ENCODE data around the gene TRPV6. TPM values are rescaled to one million over a fixed set of nuclear protein-coding genes. Genes with fewer than 3 reads are reported as not detected.

Gene TRPV6
- total RNA-seq, 1 experiment from 2014 or later, result 1.7 TPM

GRCh38 chr7:142932386-142933091, 47.0 kb upstream of the TRPV6 start:
- Histone ChIP-seq H3K36me3 (ENCODE audit: control insufficient read depth in 1 of 2, insufficient read depth in 2 of 2, low read length in 2 of 2) (no peaks in the 10 kb centered on the region), H3K79me2 (ENCODE audit: insufficient read depth, low read length) (no peaks in the 10 kb centered on the region), H3K27me3 (ENCODE audit: insufficient read depth, low read length) (no peaks in the 10 kb centered on the region), H3K4me2 (ENCODE audit: low read length) (no peak overlapping the region), H2AFZ (ENCODE audit: low read depth, low read length, poor library complexity, severe bottlenecking) (no peak overlapping the region), H3K4me1 (ENCODE audit: control insufficient read depth in 1 of 2, insufficient read depth in 2 of 2, low read length in 2 of 2) (no peaks in the 10 kb centered on the region), H4K20me1 (ENCODE audit: insufficient read depth) (no peaks in the 10 kb centered on the region), H3K9ac (ENCODE audit: low read length) (no peak overlapping the region), H3K4me3 (replicated peaks in 1 of 2; ENCODE audit: low read depth in 1 of 2, low read length in 2 of 2) (no peak overlapping the region), H3K9me2 (ENCODE audit: insufficient read depth) (no peaks in the 10 kb centered on the region), H3K27ac (ENCODE audit: low read depth, low read length) (no peak overlapping the region), H3K9me3 (ENCODE audit: control insufficient read depth in 1 of 2, insufficient read depth in 1 of 2, low read depth in 1 of 2, low read length in 2 of 2) (no peaks in the 10 kb centered on the region)
- ChIA-PET RAD21 (ENCODE audit: low non-redundant PET in 1 of 2, low total read pairs in 2 of 2, uncharacterized antibody in 2 of 2, unreplicated experiment in 2 of 2) (no interaction called here), CTCF (no interaction called here), POLR2A (no interaction called here)
- DNase-seq (ENCODE audit: low read depth, low spot score) (no peak), ATAC-seq (no peak)
- TF ChIP-seq ZBTB33 (IDR thresholded peaks at IDR 0.05; ENCODE audit: extremely low read depth, insufficient replicate concordance, low read length) (no peak), REST (IDR thresholded peaks at IDR 0.05; ENCODE audit: low read depth) (no peak), ZNF274 (IDR thresholded peaks at IDR 0.05; ENCODE audit: low read depth, low read length) (no peak)
- BruUV-seq (replicated peaks), result no TSS peak
- intact Hi-C loops (cut with micrococcal nuclease), result no loop called here
